RKO (cell line): ENCODE results near the gene PRKCE.

Experiments
- DNase-seq: peaks from one replicate; pipeline ENCODE4 v3.0.0-alpha.2; 2016; ENCODE audit warnings: low spot score

Gene PRKCE

DNA sequence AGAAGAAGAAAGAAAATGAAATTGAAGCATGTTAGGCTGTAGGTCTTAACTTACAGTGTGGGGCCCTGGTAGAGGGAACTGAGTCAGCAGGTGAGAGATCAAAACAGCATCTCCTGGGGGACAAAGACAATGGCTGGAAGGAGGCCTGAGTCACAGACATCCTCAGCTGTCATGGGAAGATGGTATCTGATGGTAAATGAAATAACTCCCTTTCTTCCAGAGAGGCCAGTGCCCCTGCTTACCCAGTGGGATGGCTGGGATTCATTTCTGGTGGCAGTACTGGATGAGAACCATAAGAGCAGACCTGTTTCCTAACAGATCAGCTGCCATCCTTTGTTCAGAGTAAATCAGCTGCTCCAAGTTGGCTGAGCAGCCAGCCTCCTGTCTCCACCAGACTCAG, 394.4 kb downstream of the PRKCE start:
- DNase-seq, result no peak

- DNase-seq, result no peak
These were observed 395.8 kb downstream of the PRKCE start for GRCh38 chr2:46047290-46047689.

- no peak for DNase-seq
These were observed 397.2 kb downstream of the PRKCE start for GRCh38 chr2:46048693-46049092.

DNA sequence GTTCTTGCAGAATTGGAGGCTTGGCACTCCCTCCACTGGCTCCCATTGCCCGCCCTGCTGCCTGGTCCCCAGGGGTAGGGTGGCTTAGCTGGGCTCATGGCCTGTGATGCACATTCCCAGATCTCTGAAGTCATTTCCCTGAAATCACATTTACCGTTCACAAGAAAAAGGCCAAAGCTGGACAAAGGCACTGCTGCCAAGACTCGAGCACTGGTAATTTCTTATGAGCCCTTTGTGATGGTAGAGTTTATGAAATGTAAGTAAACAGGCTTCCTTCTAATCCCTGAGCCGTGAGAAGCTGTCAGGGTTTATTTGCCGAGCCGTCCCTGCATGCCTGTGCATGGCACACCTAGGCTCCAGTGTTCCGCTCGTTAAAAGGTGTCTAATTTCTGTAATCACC, 398.6 kb downstream of the PRKCE start:
- DNase-seq, result no peak

DNA sequence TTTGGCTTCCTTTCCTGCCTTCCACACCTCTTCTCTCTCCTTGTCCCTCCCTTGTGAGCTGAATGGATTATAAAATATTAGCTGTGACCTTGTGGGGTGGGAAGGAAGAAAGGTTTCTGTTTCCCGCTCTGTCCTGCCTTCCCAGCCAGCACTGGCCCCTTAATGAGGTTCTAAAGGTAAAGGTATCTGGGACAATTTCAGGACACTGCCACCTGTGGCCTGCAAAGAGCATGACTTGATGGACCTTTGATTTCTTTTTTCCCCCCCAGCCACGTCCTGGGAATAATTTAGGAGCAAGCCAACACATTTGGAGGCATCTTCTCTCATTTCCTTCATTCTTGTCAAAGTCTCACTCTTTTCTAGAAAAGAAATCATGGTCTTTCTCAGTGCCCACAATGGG, 399.0 kb downstream of the PRKCE start:
- DNase-seq, result no peak

- no peak for DNase-seq
These were observed 399.6 kb downstream of the PRKCE start for GRCh38 chr2:46051085-46051484.

DNA sequence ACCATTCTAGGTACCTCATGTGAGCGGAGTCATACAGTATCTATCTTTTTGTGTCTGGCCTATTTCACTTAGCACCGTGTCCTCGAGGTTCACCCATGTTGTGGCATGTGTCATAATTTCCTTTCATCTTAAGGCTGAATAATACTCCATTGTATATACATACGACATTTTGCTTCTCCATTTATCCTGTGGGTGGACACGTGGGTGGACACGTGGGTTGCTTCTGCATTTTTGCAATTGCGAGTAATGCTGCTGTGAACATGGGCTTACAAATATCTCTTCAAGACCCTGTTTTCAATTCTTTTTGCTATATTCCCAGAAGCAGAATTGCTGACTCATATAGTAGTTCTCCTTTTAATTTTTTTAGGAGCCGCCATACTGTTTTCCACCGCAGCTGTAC, 402.1 kb downstream of the PRKCE start:
- no peak for DNase-seq

- no peak for DNase-seq
These were observed 405.1 kb downstream of the PRKCE start for GRCh38 chr2:46056541-46056940.

DNA sequence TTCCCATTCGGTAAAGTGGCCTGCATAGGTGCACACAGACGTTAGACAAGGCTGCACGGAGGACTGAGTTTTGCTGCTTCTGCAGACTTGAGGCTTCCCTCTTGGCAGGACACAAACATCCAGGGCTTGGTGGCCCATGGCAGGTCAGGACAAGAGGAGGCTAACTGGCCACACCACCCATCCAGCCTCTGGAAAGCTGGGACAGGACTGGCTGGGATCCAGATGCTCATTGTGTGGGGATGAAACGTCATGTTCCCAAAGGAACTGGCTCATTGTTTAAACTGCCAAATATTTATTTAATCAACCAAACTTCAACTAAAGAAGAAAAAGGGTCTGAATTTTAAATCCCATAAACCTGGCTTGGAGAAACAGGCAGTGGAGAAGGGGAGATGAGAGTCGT, 406.7 kb downstream of the PRKCE start:
- DNase-seq, result no peak

DNA sequence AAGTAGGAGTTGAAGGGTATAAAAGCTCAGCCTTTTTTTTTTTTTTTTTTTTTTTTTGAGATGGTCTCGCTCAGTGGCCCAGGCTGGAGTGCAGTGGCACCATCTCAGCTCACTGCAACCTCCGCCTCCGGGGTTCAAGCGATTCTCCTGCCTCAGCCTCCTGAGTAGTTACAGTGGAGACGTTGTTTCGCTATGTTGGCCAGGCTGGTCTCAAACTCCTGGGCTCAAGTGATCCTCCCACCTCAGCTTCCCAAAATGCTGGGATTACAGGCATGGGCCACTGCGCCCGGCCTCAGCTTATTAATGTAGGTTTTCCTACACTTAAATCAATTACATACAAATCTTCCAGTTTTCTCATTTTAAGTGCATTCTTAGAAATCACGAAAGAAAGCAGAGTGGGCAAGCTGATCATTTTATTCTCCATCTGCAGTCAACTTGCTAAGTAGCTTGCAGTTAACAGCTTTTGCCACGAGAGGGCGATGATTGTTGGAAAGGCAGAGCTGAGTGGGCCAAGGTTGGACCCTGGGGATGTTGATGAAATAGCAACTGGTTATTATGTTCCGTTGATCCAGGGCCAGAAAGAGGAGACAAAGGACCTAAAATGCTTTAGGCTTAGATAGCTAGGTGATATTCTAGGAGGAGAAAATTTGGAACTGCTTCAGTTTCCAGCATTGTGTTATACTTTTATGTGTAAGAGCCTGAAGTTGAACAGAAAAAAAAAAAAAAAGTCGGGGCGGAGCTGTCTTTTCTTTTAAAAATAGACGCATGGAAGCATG, 411.4 kb downstream of the PRKCE start:
- DNase-seq, result peak; percentile 55

GRCh38 chr2:46064396-46064795, 412.9 kb downstream of the PRKCE start:
- no peak for DNase-seq

DNA sequence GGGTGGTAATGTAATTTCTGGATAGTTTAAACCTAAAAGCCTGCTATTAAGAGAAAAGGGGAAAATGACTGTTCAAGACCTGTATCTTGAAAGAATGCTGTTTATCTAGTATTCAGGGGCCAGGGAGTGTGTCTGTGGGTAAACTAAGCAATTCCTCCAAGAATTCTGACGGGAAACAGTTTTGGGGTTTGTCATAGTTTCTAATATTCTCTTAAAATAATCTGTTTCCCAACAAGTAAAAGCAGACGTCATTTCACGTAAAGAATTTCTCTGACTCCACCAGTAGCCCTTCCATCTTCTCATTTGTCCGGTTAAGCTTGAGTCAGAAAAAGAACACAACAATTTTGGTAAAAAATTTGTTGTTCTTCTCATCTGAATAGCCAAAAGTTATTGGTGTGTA, 413.7 kb downstream of the PRKCE start:
- DNase-seq, result no peak

DNA sequence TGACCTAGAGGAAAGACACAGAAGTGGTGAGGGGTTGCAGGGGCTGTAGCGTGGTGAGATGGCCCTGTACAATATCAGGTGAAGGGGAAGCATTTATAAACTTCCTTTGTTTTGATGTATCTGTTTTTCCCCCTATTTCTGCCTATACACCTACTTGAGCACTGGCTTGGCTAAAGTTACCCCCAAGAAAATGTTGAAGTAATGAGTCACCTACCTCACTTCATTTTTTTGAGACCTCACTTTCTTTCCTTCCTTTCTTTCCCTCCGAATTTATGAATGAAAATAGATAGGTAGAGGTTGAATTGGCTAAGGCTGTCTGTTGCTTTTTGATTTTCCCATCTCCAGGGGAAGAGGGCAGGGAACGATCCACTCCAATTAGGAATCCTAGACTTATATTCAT, 414.6 kb downstream of the PRKCE start:
- DNase-seq, result no peak

- DNase-seq, result no peak
These were observed 415.1 kb downstream of the PRKCE start for GRCh38 chr2:46066601-46067000.

DNA sequence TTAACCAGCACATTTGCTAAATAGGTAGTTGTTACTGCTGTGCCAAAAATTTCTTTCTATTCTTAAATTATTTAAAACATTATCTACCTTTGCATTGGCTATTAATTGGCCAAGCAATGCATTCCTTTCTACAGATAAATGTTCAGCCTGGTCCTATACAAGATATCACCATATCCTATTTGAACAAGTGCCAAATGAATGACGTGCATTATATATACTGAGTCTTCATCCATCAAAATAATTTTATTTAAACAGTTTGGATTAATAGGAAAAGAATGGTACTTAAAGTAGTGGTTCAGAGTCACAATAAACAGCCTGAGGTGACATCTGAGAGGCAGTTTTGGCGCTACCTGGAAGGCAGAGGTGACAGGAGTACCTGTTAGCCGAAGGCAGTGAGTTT, 415.6 kb downstream of the PRKCE start:
- DNase-seq, result no peak

- no peak for DNase-seq
These were observed 416.2 kb downstream of the PRKCE start for GRCh38 chr2:46067501-46068305.

- DNase-seq, result no peak
These were observed 417.2 kb downstream of the PRKCE start for GRCh38 chr2:46068636-46069035.

- no peak for DNase-seq
These were observed 419.6 kb downstream of the PRKCE start for GRCh38 chr2:46071074-46071473.

- no peak for DNase-seq
These were observed 420.8 kb downstream of the PRKCE start for GRCh38 chr2:46072101-46072820.

- DNase-seq, result peak; percentile 62
These were observed 422.1 kb downstream of the PRKCE start for GRCh38 chr2:46073540-46074046.

GRCh38 chr2:46074501-46074900, 423.0 kb downstream of the PRKCE start:
- DNase-seq, result no peak

DNA sequence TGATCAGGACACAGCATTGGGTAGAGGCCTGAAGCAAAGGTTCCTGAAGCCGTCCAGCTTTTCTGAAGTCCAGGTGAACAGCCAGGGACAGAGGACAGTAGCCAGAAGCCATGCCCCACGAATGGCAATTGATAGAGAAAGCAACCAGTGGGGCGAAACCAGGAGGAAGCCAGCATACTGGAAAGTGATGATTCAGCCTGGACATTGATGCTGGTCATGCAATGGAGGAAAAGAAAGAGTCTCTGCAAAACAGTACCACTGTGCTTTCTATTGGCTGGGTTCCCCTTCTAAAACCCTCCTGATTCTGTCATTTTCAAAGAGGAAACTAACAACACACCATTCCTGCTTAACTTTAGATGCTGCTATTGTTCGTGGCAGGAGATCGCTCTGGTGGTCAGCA, 424.4 kb downstream of the PRKCE start:
- DNase-seq, result no peak

DNA sequence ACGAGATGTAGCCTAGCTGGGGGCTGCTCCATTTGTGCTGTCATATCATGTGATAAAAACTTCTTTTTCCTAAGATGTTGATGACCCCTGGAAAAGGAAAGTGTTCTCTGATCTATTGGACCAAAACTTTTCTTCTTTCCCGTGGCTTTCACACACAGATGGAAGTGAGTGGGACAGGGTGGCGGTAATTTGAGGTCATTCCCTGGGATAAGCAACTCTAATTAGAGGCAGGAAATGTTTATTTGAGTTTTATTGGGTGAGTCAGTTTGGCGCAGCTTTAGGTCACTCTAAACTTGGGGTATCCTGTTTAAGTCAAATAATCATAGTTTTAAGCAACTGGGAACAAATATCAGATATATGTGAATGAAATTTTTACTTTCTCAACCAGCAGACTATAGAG, 424.8 kb downstream of the PRKCE start:
- no peak for DNase-seq
